Loucy (cell line): Measurements from ENCODE around the gene CDK2.

Experiments used
- EZH2phosphoT487 ChIP-seq: fragments of 200-600 bp; IDR thresholded peaks from 2 replicates; pipeline ENCODE4 v1.6.1; 2018; ENCODE audit warnings: antibody characterized with exemption, mild to moderate bottlenecking, moderate library complexity, borderline replicate concordance
- TF ChIP-seq, protein P1 (sequence below): fragments of 200-600 bp; sonication (generic); conservative IDR thresholded peaks from 2 replicates; pipeline ENCODE4 v1.5.1; 2014; ENCODE audit warnings: mild to moderate bottlenecking, antibody characterized with exemption, low read length

DNA sequence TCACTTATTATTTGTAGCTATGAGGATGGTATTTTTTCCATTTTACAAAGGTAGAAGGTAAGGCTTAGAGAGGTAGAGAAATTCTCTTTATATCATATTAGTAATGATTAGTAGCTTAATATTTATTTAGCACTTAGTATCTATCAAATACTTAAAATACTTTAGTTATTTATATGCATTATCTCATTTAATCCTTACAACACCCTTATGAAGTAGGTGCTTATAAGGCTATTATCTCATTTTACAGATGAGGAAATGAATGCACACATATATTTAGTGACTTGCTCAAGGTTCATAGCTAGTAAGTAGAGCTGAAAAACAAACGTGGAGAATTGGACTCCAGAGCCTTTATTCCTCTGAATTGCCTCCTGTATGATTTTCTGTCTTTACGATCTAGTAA is 18.2 kb downstream of the CDK2 start:
- TF ChIP-seq, protein P1, sequence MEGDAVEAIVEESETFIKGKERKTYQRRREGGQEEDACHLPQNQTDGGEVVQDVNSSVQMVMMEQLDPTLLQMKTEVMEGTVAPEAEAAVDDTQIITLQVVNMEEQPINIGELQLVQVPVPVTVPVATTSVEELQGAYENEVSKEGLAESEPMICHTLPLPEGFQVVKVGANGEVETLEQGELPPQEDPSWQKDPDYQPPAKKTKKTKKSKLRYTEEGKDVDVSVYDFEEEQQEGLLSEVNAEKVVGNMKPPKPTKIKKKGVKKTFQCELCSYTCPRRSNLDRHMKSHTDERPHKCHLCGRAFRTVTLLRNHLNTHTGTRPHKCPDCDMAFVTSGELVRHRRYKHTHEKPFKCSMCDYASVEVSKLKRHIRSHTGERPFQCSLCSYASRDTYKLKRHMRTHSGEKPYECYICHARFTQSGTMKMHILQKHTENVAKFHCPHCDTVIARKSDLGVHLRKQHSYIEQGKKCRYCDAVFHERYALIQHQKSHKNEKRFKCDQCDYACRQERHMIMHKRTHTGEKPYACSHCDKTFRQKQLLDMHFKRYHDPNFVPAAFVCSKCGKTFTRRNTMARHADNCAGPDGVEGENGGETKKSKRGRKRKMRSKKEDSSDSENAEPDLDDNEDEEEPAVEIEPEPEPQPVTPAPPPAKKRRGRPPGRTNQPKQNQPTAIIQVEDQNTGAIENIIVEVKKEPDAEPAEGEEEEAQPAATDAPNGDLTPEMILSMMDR = no peak
- TF ChIP-seq EZH2phosphoT487 = no peak
